K562 (cell line): ENCODE data around the gene TMEM245. TPM values are rescaled to one million over a fixed set of nuclear protein-coding genes. Genes with fewer than 3 reads are reported as not detected.
A peak's percentile ranks its signal among the peaks of the same experiment; 100 is the strongest.

Source experiments
- ARNT ChIP-seq, 2 experiments: fragments of 450-650 bp; IDR thresholded peaks; 2 replicates each; pipeline ENCODE4 v1.6.1; 2016; ENCODE audit warnings: mild to moderate bottlenecking in 1 of 2
- ATF3 ChIP-seq, 2 experiments: fragments of 450-650 bp in 1 of 2; sonication (generic) in 1 of 2; formaldehyde crosslinking in 1 of 2; IDR thresholded peaks in 1 of 2; conservative IDR thresholded peaks in 1 of 2; 2 replicates each; pipeline versions ENCODE4 v1.6.1 to v1.8.1; 2016 to 2023; ENCODE audit warnings: mild to moderate bottlenecking in 2 of 2, moderate library complexity in 2 of 2, inconsistent platforms in 1 of 2, missing genetic modification reagents in 1 of 2
- BMI1 ChIP-seq: fragments of 150-350 bp; IDR thresholded peaks from 2 replicates; pipeline ENCODE4 v1.6.1; 2014; ENCODE audit warnings: low read length
- CBX5 ChIP-seq: IDR thresholded peaks from 2 replicates; pipeline ENCODE4 v1.6.1; 2014; ENCODE audit warnings: low read depth, borderline replicate concordance
- CCAR2 ChIP-seq: fragments of 200-400 bp; formaldehyde crosslinking; IDR thresholded peaks from 2 replicates; pipeline ENCODE4 v1.6.1; 2017; ENCODE audit warnings: mild to moderate bottlenecking, low read depth, low read length
- CEBPB ChIP-seq: fragments of 450-650 bp; IDR thresholded peaks from 2 replicates; pipeline ENCODE4 v1.6.1; 2016; ENCODE audit warnings: missing genetic modification characterization, missing compliant biosample characterization
- ESRRA ChIP-seq: fragments of 450-650 bp; IDR thresholded peaks from 2 replicates; pipeline ENCODE4 v1.6.1; 2014; ENCODE audit warnings: low read depth, mild to moderate bottlenecking, moderate library complexity, borderline replicate concordance
- FOSL1 ChIP-seq: fragments of 200-800 bp; sonication (Bioruptor generic); conservative IDR thresholded peaks from 2 replicates; pipeline ENCODE4 v1.6.1; 2016; ENCODE audit warnings: missing genetic modification characterization, missing compliant biosample characterization
- GABPB1 ChIP-seq: sonication (generic); formaldehyde crosslinking; IDR thresholded peaks from 2 replicates; pipeline ENCODE4 v1.8.0; 2022; ENCODE audit warnings: mild to moderate bottlenecking, missing genetic modification reagents
- HMGXB4 ChIP-seq: sonication (generic); formaldehyde crosslinking; IDR thresholded peaks from 2 replicates; pipeline ENCODE4 v1.8.1; 2023; ENCODE audit warnings: mild to moderate bottlenecking, missing genetic modification reagents
- KLF10 ChIP-seq: fragments of 250-450 bp; sonication (Bioruptor Pico); IDR thresholded peaks from 2 replicates; pipeline ENCODE4 v1.6.1; 2021; ENCODE audit warnings: matching md5 sums
- MNT ChIP-seq, 2 experiments: fragments of 450-650 bp; conservative IDR thresholded peaks; 2 replicates each; pipeline ENCODE4 v1.6.1; 2017; ENCODE audit warnings: mild to moderate bottlenecking in 2 of 2, moderate library complexity in 2 of 2
- MYC ChIP-seq, 2 experiments: fragments of 250-450 bp in 1 of 2; sonication (Bioruptor Pico) in 1 of 2; IDR thresholded peaks; 2 replicates each; pipeline versions ENCODE4 v1.5.1 to v1.6.1; 2012 to 2021; ENCODE audit warnings: low read depth in 2 of 2, borderline replicate concordance in 1 of 2, improper control_type of control experiment in 1 of 2, low read length in 1 of 2, mild to moderate bottlenecking in 1 of 2, moderate library complexity in 1 of 2
- NR3C1 ChIP-seq: sonication (generic); formaldehyde crosslinking; IDR thresholded peaks from 2 replicates; pipeline ENCODE4 v1.8.1; 2022; ENCODE audit warnings: missing genetic modification reagents
- RB1 ChIP-seq: fragments of 450-650 bp; IDR thresholded peaks from 2 replicates; pipeline ENCODE4 v1.6.1; 2017; ENCODE audit warnings: low read depth, mild to moderate bottlenecking
- RBM15 ChIP-seq: fragments of 200-400 bp; formaldehyde crosslinking; IDR thresholded peaks from 2 replicates; pipeline ENCODE4 v1.6.1; 2018; ENCODE audit warnings: mild to moderate bottlenecking, low read length, moderate library complexity; ENCODE audit not compliant: insufficient read depth
- TGIF2 ChIP-seq: sonication (generic); formaldehyde crosslinking; IDR thresholded peaks from 2 replicates; pipeline ENCODE4 v1.8.1; 2022; ENCODE audit warnings: mild to moderate bottlenecking, missing genetic modification reagents, moderate library complexity
- TRIM24 ChIP-seq, 2 experiments: fragments of 450-650 bp; IDR thresholded peaks; 2 replicates each; pipeline ENCODE4 v1.6.1; 2016
- ZNF551 ChIP-seq: fragments of 250-450 bp; sonication (Bioruptor Pico); IDR thresholded peaks from 2 replicates; pipeline ENCODE4 v1.5.0; 2021; ENCODE audit warnings: mild to moderate bottlenecking, moderate library complexity
- ZNF668 ChIP-seq: fragments of 250-450 bp; sonication (Bioruptor Pico); IDR thresholded peaks from 2 replicates; pipeline ENCODE4 v1.8.0; 2022; ENCODE audit warnings: mild to moderate bottlenecking, inconsistent platforms
- ZNF717 ChIP-seq: fragments of 250-450 bp; sonication (Bioruptor Pico); IDR thresholded peaks from 2 replicates; pipeline ENCODE4 v1.5.0; 2021
- ZSCAN32 ChIP-seq: fragments of 450-650 bp; formaldehyde crosslinking; IDR thresholded peaks from 2 replicates; pipeline ENCODE4 v1.4.0; 2020; ENCODE audit warnings: mild to moderate bottlenecking, moderate library complexity
- polyA plus RNA-seq, 8 experiments: library from polyadenylated mRNA; depleted of rRNA in 4 of 8; stranded (reverse) in 5 of 8; unstranded in 3 of 8; fragments of >200 nt; fragmentation: Nextera tagmentation in 2 of 8; fragmentation: Illumina TruSeq in 1 of 8; extraction: Ambion mirVana in 2 of 8; extraction: Trizol in 1 of 8; gene quantifications; 2 replicates each; pipeline versions ENCODE4 v1.2.1 to v1.2.3, GENCODE V29; 2011 to 2014; ENCODE audit warnings: inconsistent platforms in 1 of 8, missing spikeins in 1 of 8
- total RNA-seq, 7 experiments: library from RNA; depleted of rRNA in 6 of 7; stranded (reverse); fragments of >200 nt in 6 of 7; fragmentation: Illumina TruSeq in 2 of 7; extraction: Trizol in 2 of 7; gene quantifications; 2 replicates each; pipeline versions ENCODE4 v1.2.1 to v1.2.3, GENCODE V29; 2011 to 2021; ENCODE audit warnings: low replicate concordance in 1 of 7
- TF ChIP-seq, protein P1 (sequence below): fragments of 250-450 bp; sonication (Bioruptor Pico); IDR thresholded peaks from 2 replicates; pipeline ENCODE4 v1.9.0; 2021; ENCODE audit warnings: mild to moderate bottlenecking, inconsistent platforms

The TMEM245 gene
- total and polyA plus RNA-seq, 9 of the 15 experiments (the other 6 are each of a cell fraction or from before 2014, with no cell fraction given), result 8.5 to 43.2 (median 24.3) TPM

- TF ChIP-seq, protein P1, sequence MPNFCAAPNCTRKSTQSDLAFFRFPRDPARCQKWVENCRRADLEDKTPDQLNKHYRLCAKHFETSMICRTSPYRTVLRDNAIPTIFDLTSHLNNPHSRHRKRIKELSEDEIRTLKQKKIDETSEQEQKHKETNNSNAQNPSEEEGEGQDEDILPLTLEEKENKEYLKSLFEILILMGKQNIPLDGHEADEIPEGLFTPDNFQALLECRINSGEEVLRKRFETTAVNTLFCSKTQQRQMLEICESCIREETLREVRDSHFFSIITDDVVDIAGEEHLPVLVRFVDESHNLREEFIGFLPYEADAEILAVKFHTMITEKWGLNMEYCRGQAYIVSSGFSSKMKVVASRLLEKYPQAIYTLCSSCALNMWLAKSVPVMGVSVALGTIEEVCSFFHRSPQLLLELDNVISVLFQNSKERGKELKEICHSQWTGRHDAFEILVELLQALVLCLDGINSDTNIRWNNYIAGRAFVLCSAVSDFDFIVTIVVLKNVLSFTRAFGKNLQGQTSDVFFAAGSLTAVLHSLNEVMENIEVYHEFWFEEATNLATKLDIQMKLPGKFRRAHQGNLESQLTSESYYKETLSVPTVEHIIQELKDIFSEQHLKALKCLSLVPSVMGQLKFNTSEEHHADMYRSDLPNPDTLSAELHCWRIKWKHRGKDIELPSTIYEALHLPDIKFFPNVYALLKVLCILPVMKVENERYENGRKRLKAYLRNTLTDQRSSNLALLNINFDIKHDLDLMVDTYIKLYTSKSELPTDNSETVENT (CRISPR knock-in tag), result no peak
- TF ChIP-seq TRIM24 (IDR thresholded peaks at IDR 0.05) (peak; percentile 46 to 82; a peak in 3 of 4 replicates), ARNT (IDR thresholded peaks at IDR 0.05) (peak in 1 of 2 experiments; percentile 84; a peak in 3 of 4 replicates), TGIF2 (CRISPR knock-in tag) (no peak), ESRRA (no peak), ATF3 (IDR thresholded peaks at IDR 0.05) (peak; percentile 90), ATF3 (CRISPR knock-in tag; conservative IDR thresholded peaks at IDR 0.05) (peak; percentile 55; the same call in 1 of the 2 replicates), CEBPB (tag) (no peak), RB1 (no peak), ZNF717 (CRISPR knock-in tag) (no peak), CBX5 (no peak), NR3C1 (CRISPR knock-in tag) (no peak), ZNF551 (CRISPR knock-in tag) (no peak), GABPB1 (CRISPR knock-in tag) (no peak), MNT (conservative IDR thresholded peaks at IDR 0.05) (peak in 1 of 2 experiments; percentile 55; a peak in 1 of 4 replicates), ZSCAN32 (CRISPR knock-in tag) (no peak), MYC (IDR thresholded peaks at IDR 0.05; ENCODE audit: low read depth, low read length) (no peak), MYC (CRISPR knock-in tag; IDR thresholded peaks at IDR 0.05; ENCODE audit: borderline replicate concordance, low read depth) (no peak), BMI1 (no peak), KLF10 (CRISPR knock-in tag) (no peak), FOSL1 (tag) (peak; percentile 99), ZNF668 (CRISPR knock-in tag) (no peak), HMGXB4 (CRISPR knock-in tag) (no peak), CCAR2 (no peak), RBM15 (no peak)
Measured at GRCh38 chr9:109134167-109134578, 14.4 kb upstream of the TMEM245 start (continued).
